K562 (cell line): ENCODE measurements around the gene F12. TPM values are rescaled to one million over a fixed set of nuclear protein-coding genes. Genes with fewer than 3 reads are reported as not detected.
A peak's percentile ranks its signal among the peaks of the same experiment; 100 is the strongest.

ENCODE experiments used
- HLTF ChIP-seq: fragments of 450-650 bp; IDR thresholded peaks from 2 replicates; pipeline ENCODE4 v1.6.1; 2016
- HMG20A ChIP-seq: fragments of 450-650 bp; formaldehyde crosslinking; conservative IDR thresholded peaks from 2 replicates; pipeline ENCODE4 v1.4.0; 2020; ENCODE audit warnings: mild to moderate bottlenecking, mixed read lengths
- HNRNPL ChIP-seq: fragments of 200-400 bp; formaldehyde crosslinking; IDR thresholded peaks from 2 replicates; pipeline ENCODE4 v1.6.1; 2017; ENCODE audit warnings: low read depth, mild to moderate bottlenecking, low read length
- IFI16 ChIP-seq: fragments of 250-450 bp; sonication (Bioruptor Pico); IDR thresholded peaks from 2 replicates; pipeline ENCODE4 v2.1.2; 2022; ENCODE audit warnings: mild to moderate bottlenecking, inconsistent platforms
- MBD2 ChIP-seq: sonication (generic); IDR thresholded peaks from 2 replicates; pipeline ENCODE4 v1.6.1; 2016; ENCODE audit warnings: low read depth, borderline replicate concordance
- MXI1 ChIP-seq: IDR thresholded peaks from 2 replicates; pipeline ENCODE4 v1.6.1; 2011; ENCODE audit warnings: low read depth, mild to moderate bottlenecking, improper control_type of control experiment, low read length
- MYC ChIP-seq, 2 experiments: fragments of 250-450 bp in 1 of 2; sonication (Bioruptor Pico) in 1 of 2; IDR thresholded peaks; 2 replicates each; pipeline versions ENCODE4 v1.5.1 to v1.6.1; 2012 to 2021; ENCODE audit warnings: low read depth in 2 of 2, borderline replicate concordance in 1 of 2, improper control_type of control experiment in 1 of 2, low read length in 1 of 2, mild to moderate bottlenecking in 1 of 2, moderate library complexity in 1 of 2
- PATZ1 ChIP-seq: fragments of 250-450 bp; sonication (Bioruptor Pico); IDR thresholded peaks from 2 replicates; pipeline ENCODE4 v1.5.0; 2020; ENCODE audit warnings: mild to moderate bottlenecking, borderline replicate concordance
- POLR2AphosphoS5 ChIP-seq: IDR thresholded peaks from 2 replicates; pipeline ENCODE4 v1.6.1; 2011; ENCODE audit warnings: mild to moderate bottlenecking, low read depth, low read length, moderate library complexity; ENCODE audit not compliant: control insufficient read depth, insufficient read depth
- POLR2G ChIP-seq: fragments of 200-400 bp; formaldehyde crosslinking; IDR thresholded peaks from 2 replicates; pipeline ENCODE4 v1.6.1; 2017; ENCODE audit warnings: low read depth, mild to moderate bottlenecking, antibody characterized with exemption, low read length, moderate library complexity
- RBM22 ChIP-seq: fragments of 200-400 bp; formaldehyde crosslinking; IDR thresholded peaks from 2 replicates; pipeline ENCODE4 v1.6.1; 2018; ENCODE audit warnings: low read length, low read depth; ENCODE audit not compliant: poor library complexity, severe bottlenecking
- SIN3A ChIP-seq, 2 experiments: fragments of 150-350 bp in 1 of 2; IDR thresholded peaks; 2 replicates each; pipeline ENCODE4 v1.6.1; 2011 to 2016; ENCODE audit warnings: borderline replicate concordance in 2 of 2, low read depth in 2 of 2, low read length in 2 of 2, mild to moderate bottlenecking in 2 of 2, moderate library complexity in 2 of 2; ENCODE audit not compliant: control insufficient read depth in 1 of 2
- ZNF140 ChIP-seq: fragments of 250-450 bp; sonication (Bioruptor Pico); IDR thresholded peaks from 2 replicates; pipeline ENCODE4 v1.8.0; 2021; ENCODE audit warnings: moderate library complexity, mild to moderate bottlenecking, inconsistent platforms
- ZNF445 ChIP-seq: fragments of 250-450 bp; sonication (Bioruptor Pico); IDR thresholded peaks from 2 replicates; pipeline ENCODE4 v1.4.0; 2020; ENCODE audit warnings: low read depth, mild to moderate bottlenecking, moderate library complexity
- ZNF75A ChIP-seq: fragments of 450-650 bp; formaldehyde crosslinking; IDR thresholded peaks from 2 replicates; pipeline ENCODE4 v1.4.0; 2020; ENCODE audit warnings: mild to moderate bottlenecking
- polyA plus RNA-seq, 8 experiments: library from polyadenylated mRNA; depleted of rRNA in 4 of 8; stranded (reverse) in 5 of 8; unstranded in 3 of 8; fragments of >200 nt; fragmentation: Nextera tagmentation in 2 of 8; fragmentation: Illumina TruSeq in 1 of 8; extraction: Ambion mirVana in 2 of 8; extraction: Trizol in 1 of 8; gene quantifications; 2 replicates each; pipeline versions ENCODE4 v1.2.1 to v1.2.3, GENCODE V29; 2011 to 2014; ENCODE audit warnings: inconsistent platforms in 1 of 8, missing spikeins in 1 of 8
- total RNA-seq, 7 experiments: library from RNA; depleted of rRNA in 6 of 7; stranded (reverse); fragments of >200 nt in 6 of 7; fragmentation: Illumina TruSeq in 2 of 7; extraction: Trizol in 2 of 7; gene quantifications; 2 replicates each; pipeline versions ENCODE4 v1.2.1 to v1.2.3, GENCODE V29; 2011 to 2021; ENCODE audit warnings: low replicate concordance in 1 of 7
- TF ChIP-seq, protein P1 (sequence below), 3 experiments: fragments of 200-800 bp in 1 of 3; sonication (Bioruptor generic) in 1 of 3; sonication (generic) in 1 of 3; formaldehyde crosslinking in 1 of 3; IDR thresholded peaks; 2 replicates each; pipeline versions ENCODE4 v1.6.1 to v1.8.0; 2016 to 2022; ENCODE audit warnings: mild to moderate bottlenecking in 2 of 3, missing compliant biosample characterization in 2 of 3, missing genetic modification characterization in 2 of 3, missing genetic modification reagents in 1 of 3
- TF ChIP-seq, protein P2 (sequence below), 2 experiments: fragments of 450-650 bp in 1 of 2; sonication (generic) in 1 of 2; formaldehyde crosslinking in 1 of 2; IDR thresholded peaks in 1 of 2; conservative IDR thresholded peaks in 1 of 2; 2 replicates each; pipeline versions ENCODE4 v1.6.1 to v1.8.1; 2016 to 2023; ENCODE audit warnings: mild to moderate bottlenecking in 2 of 2, moderate library complexity in 2 of 2, inconsistent platforms in 1 of 2, missing genetic modification reagents in 1 of 2
- TF ChIP-seq, protein P3 (sequence below): sonication (generic); formaldehyde crosslinking; IDR thresholded peaks from 2 replicates; pipeline ENCODE4 v1.8.1; 2023; ENCODE audit warnings: mild to moderate bottlenecking, missing genetic modification reagents
- TF ChIP-seq, protein P4 (sequence below): sonication (generic); IDR thresholded peaks from 2 replicates; pipeline ENCODE4 v1.6.1; 2016

F12 gene
- total and polyA plus RNA-seq, 9 of the 15 experiments (the other 6 are each of a cell fraction or from before 2014, with no cell fraction given) = 0.59 to 18.3 (median 3.6) TPM

DNA sequence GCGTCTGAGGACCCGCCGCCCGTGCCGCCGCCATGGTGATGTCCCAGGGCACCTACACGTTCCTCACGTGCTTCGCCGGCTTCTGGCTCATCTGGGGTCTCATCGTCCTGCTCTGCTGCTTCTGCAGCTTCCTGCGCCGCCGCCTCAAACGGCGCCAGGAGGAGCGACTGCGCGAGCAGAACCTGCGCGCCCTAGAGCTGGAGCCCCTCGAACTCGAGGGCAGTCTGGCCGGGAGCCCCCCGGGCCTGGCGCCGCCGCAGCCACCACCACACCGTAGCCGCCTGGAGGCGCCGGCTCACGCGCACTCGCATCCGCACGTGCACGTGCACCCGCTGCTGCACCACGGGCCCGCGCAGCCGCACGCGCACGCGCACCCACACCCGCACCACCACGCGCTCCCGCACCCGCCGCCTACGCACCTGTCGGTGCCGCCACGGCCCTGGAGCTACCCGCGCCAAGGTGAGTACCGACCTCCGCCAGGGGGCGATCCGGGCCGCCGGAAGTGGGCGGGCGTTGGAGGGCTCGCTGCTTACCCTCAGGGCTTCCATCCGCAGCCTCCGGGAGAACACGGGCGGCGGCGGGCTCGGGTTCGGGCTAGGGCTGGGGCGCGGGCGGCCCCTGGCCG, 45.8 kb upstream of the F12 start (continued):
- TF ChIP-seq ZNF75A (CRISPR knock-in tag) (no peak), ZNF445 (CRISPR knock-in tag) (no peak), MYC (IDR thresholded peaks at IDR 0.05; ENCODE audit: low read depth, low read length) (peak; percentile 84), MYC (CRISPR knock-in tag; IDR thresholded peaks at IDR 0.05; ENCODE audit: borderline replicate concordance, low read depth) (no peak), HLTF (no peak), MXI1 (peak; percentile 49; the same call in 1 of the 2 replicates), PATZ1 (no peak), HNRNPL (peak; percentile 83), POLR2G (peak; percentile 90), HMG20A (CRISPR knock-in tag) (no peak), IFI16 (CRISPR knock-in tag) (no peak), SIN3A (IDR thresholded peaks at IDR 0.05; ENCODE audit: borderline replicate concordance in 2 of 2, control insufficient read depth in 1 of 2, low read depth in 2 of 2, low read length in 2 of 2) (0 out of 4 replicates have a peak, but pooled peaks of 1 of the 2 experiments have one; percentile 48), ZNF140 (CRISPR knock-in tag) (no peak), MBD2 (peak; percentile 20; the same call in 1 of the 2 replicates), RBM22 (peak; percentile 95), POLR2AphosphoS5 (0 out of 2 replicates have a peak, but pooled peaks have one; percentile 34)
- TF ChIP-seq, protein P1, sequence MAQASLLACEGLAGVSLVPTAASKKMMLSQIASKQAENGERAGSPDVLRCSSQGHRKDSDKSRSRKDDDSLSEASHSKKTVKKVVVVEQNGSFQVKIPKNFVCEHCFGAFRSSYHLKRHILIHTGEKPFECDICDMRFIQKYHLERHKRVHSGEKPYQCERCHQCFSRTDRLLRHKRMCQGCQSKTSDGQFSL (CRISPR knock-in tag; IDR thresholded peaks at IDR 0.05) = peak; percentile 23; the same call in 1 of the 2 replicates
- TF ChIP-seq, protein P1 (tag; IDR thresholded peaks at IDR 0.05) = no peak; a peak in 1 of 4 replicates
- TF ChIP-seq, protein P2, sequence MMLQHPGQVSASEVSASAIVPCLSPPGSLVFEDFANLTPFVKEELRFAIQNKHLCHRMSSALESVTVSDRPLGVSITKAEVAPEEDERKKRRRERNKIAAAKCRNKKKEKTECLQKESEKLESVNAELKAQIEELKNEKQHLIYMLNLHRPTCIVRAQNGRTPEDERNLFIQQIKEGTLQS (IDR thresholded peaks at IDR 0.05) = no peak
- TF ChIP-seq, protein P2 (CRISPR knock-in tag; conservative IDR thresholded peaks at IDR 0.05) = peak; percentile 67; the same call in 1 of the 2 replicates
- TF ChIP-seq, protein P3, sequence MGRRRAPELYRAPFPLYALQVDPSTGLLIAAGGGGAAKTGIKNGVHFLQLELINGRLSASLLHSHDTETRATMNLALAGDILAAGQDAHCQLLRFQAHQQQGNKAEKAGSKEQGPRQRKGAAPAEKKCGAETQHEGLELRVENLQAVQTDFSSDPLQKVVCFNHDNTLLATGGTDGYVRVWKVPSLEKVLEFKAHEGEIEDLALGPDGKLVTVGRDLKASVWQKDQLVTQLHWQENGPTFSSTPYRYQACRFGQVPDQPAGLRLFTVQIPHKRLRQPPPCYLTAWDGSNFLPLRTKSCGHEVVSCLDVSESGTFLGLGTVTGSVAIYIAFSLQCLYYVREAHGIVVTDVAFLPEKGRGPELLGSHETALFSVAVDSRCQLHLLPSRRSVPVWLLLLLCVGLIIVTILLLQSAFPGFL (CRISPR knock-in tag) = no peak
- TF ChIP-seq, protein P4, sequence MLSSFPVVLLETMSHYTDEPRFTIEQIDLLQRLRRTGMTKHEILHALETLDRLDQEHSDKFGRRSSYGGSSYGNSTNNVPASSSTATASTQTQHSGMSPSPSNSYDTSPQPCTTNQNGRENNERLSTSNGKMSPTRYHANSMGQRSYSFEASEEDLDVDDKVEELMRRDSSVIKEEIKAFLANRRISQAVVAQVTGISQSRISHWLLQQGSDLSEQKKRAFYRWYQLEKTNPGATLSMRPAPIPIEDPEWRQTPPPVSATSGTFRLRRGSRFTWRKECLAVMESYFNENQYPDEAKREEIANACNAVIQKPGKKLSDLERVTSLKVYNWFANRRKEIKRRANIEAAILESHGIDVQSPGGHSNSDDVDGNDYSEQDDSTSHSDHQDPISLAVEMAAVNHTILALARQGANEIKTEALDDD = no peak
